Natural killer cell treated with Interleukin-12 subunit alpha and Interleukin-12 subunit beta and Interleukin-15 and Interleukin-18, amount 100 ng/mL, for 72 hours (primary cell): ENCODE data around the gene HPS3. TPM values are rescaled to one million over a fixed set of nuclear protein-coding genes. Genes with fewer than 3 reads are reported as not detected.

ENCODE experiments used
- ATAC-seq, 2 donors: fragments of 150-1000 bp; cut with Tn5 transposase in 1 of 2; sonication (Bioruptor Pico), chemical (Tn5 transposase) in 1 of 2; 2 replicates each; pipeline ENCODE4 v1.10.0; 2021
- DNase-seq: peaks from one replicate; pipeline ENCODE4 v3.0.0; 2022; ENCODE audit warnings: low spot score
- H3K27ac Mint-ChIP-seq, 2 donors: 1 replicate in 1 of 2; 2 replicates in 1 of 2; pipeline ENCODE4 v1.8.0; 2022; ENCODE audit warnings: mixed read lengths in 2 of 2, mild to moderate bottlenecking in 1 of 2, moderate library complexity in 1 of 2
- H3K27me3 Mint-ChIP-seq, 2 donors: 1 replicate in 1 of 2; 2 replicates in 1 of 2; pipeline ENCODE4 v1.8.0; 2022; ENCODE audit warnings: mixed read lengths in 2 of 2
- H3K36me3 Mint-ChIP-seq: one replicate; pipeline ENCODE4 v1.8.0; 2022; ENCODE audit warnings: mixed read lengths
- H3K4me1 Mint-ChIP-seq, 2 donors: 1 replicate in 1 of 2; 2 replicates in 1 of 2; pipeline ENCODE4 v1.8.0; 2022; ENCODE audit warnings: low read depth in 2 of 2, mixed read lengths in 2 of 2, mild to moderate bottlenecking in 1 of 2
- H3K4me3 Mint-ChIP-seq: one replicate; pipeline ENCODE4 v1.8.0; 2022; ENCODE audit warnings: mixed read lengths
- H3K9me3 Mint-ChIP-seq: 2 replicates; pipeline ENCODE4 v1.8.0; 2022; ENCODE audit warnings: mixed read lengths
- total RNA-seq, 2 donors: library from RNA; stranded (reverse); gene quantifications; one replicate each; pipeline ENCODE4 v1.2.3, GENCODE V29; 2022

HPS3 gene
- total RNA-seq, 2 donors from 2014 or later: 15.1 to 27.8 TPM

DNA sequence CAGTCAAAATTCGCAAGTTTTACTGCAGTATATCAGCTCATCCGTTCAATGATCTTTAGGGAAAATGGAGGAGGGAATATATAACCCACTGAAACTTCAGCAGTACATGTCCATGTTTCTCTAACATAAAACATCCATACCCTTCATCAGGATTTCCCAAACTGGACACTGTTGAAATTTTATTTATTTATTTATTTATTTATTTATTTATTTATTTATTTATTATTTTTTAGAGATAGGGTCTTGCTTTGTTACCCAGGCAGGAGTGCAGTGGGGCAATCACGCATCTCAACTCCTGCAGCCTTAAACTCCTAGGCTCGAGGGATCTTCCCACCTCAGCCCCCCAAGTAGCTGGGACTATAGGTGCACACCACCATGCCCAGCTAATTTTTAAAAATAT is 28.3 kb upstream of the HPS3 start:
- Mint-ChIP-seq H3K4me3 (no peak overlapping the region), H3K27ac (no peak overlapping the region), H3K9me3 (no peaks in the 10 kb centered on the region), H3K36me3 (no peaks in the 10 kb centered on the region), H3K4me1 (no peaks in the 10 kb centered on the region), H3K27me3 (peaks cover 7 to 14% of the 10 kb centered on the region in 2 donors)
- DNase-seq: no peak
- ATAC-seq: no peak

DNA sequence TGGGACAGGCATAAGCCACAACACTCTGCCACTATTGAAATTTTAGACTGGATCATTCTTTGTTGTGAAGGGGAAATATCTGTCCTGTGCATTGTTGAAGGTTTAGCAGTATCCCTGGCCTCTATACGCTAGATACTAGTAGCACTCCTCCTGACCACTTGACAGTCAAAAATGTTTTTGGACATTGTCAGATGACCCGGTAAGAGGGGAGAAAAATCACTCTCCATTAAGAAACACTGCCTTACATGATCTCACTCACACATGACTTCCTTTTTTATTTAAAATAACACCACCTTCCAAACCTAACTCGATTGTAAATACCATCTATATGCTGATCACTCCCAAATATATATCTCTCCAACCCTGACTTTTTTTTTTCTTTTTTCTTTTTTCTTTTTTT is 27.8 kb upstream of the HPS3 start:
- Mint-ChIP-seq H3K27ac (no peak overlapping the region), H3K36me3 (no peaks in the 10 kb centered on the region), H3K4me1 (no peaks in the 10 kb centered on the region), H3K4me3 (no peak overlapping the region), H3K9me3 (no peaks in the 10 kb centered on the region), H3K27me3 (peaks cover 7 to 14% of the 10 kb centered on the region in 2 donors)
- DNase-seq: no peak
- ATAC-seq: no peak

- ATAC-seq (no peak), DNase-seq (no peak)
- no peaks in the 10 kb centered on the region for H3K4me1 Mint-ChIP-seq
- peaks cover 7 to 14% of the 10 kb centered on the region in 2 donors for H3K27me3 Mint-ChIP-seq
- no peak overlapping the region for H3K4me3 Mint-ChIP-seq
- no peaks in the 10 kb centered on the region for H3K36me3 Mint-ChIP-seq
- no peaks in the 10 kb centered on the region for H3K9me3 Mint-ChIP-seq
- H3K27ac Mint-ChIP-seq: no peak overlapping the region
These were observed 25.0 kb upstream of the HPS3 start for GRCh38 chr3:149104484-149104883.

DNA sequence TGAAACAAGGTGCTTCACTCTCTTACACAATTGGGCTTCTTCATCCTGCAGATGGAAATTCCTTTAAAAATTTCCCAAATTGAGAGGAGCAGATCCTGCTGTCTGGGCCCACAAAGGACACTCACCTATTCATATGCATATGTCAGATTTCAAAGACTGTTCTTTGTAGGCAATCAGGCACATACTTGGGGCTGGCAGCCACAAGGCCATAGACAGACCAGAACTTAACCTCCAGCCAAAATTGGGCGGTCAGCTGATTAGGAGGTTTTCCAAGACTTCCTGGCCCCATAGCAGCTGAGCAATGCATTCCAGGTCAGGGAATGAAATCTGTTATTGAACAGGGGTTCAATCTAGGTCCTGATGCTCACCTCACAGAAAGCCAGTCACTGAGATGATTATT is 15.0 kb upstream of the HPS3 start:
- Mint-ChIP-seq H3K9me3 (no peaks in the 10 kb centered on the region), H3K4me3 (no peak overlapping the region), H3K36me3 (no peaks in the 10 kb centered on the region), H3K27me3 (peaks cover 0 to 3% of the 10 kb centered on the region in 2 donors), H3K27ac (no peak overlapping the region), H3K4me1 (no peaks in the 10 kb centered on the region)
- no peak for DNase-seq
- no peak for ATAC-seq

GRCh38 chr3:149115114-149115513 is 14.3 kb upstream of the HPS3 start:
- DNase-seq: no peak
- no peaks in the 10 kb centered on the region for H3K4me1 Mint-ChIP-seq
- no peak for ATAC-seq
- H3K4me3 Mint-ChIP-seq: no peak overlapping the region
- peaks cover 0 to 3% of the 10 kb centered on the region in 2 donors for H3K27me3 Mint-ChIP-seq
- no peak overlapping the region for H3K27ac Mint-ChIP-seq
- no peaks in the 10 kb centered on the region for H3K36me3 Mint-ChIP-seq
- no peaks in the 10 kb centered on the region for H3K9me3 Mint-ChIP-seq

DNA sequence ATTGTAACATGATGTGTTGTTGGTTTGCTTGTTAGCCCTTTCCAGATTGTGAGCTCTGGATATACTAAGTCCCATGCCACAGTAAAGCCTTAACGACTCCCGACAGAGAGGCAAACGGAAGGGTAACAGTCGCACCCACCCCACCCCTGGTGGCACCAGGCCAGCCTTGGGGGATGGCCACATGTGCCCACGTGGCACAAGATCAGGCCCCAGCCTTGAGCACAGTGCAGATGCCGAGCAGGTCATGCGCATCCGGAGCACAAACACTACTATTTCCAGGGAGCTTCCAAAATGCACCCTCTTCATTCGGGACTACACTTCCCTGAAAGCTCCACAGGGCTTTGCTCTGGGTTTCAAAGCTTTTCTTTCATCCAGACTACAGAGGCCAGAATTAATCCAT is 10.7 kb upstream of the HPS3 start:
- Mint-ChIP-seq H3K4me3 (no peak overlapping the region), H3K27me3 (no peaks in the 10 kb centered on the region)

GRCh38 chr3:149119466-149119865 is 10.0 kb upstream of the HPS3 start:
- ATAC-seq (no peak), DNase-seq (no peak)
- no peaks in the 10 kb centered on the region for H3K27me3 Mint-ChIP-seq
- peaks cover 0 to 5% of the 10 kb centered on the region in 2 donors for H3K4me1 Mint-ChIP-seq
- H3K4me3 Mint-ChIP-seq: no peak overlapping the region
- H3K27ac Mint-ChIP-seq: peak overlapping the region in 1 of 2 donors; percentile 7
- H3K9me3 Mint-ChIP-seq: no peaks in the 10 kb centered on the region
- H3K36me3 Mint-ChIP-seq: no peaks in the 10 kb centered on the region

More for the DNA sequence above, 10.7 kb upstream of the HPS3 start:
- H3K4me1 Mint-ChIP-seq: peaks cover 0 to 5% of the 10 kb centered on the region in 2 donors
- no peak for ATAC-seq
- no peaks in the 10 kb centered on the region for H3K9me3 Mint-ChIP-seq
- no peak overlapping the region for H3K27ac Mint-ChIP-seq
- H3K36me3 Mint-ChIP-seq: no peaks in the 10 kb centered on the region
- no peak for DNase-seq

DNA sequence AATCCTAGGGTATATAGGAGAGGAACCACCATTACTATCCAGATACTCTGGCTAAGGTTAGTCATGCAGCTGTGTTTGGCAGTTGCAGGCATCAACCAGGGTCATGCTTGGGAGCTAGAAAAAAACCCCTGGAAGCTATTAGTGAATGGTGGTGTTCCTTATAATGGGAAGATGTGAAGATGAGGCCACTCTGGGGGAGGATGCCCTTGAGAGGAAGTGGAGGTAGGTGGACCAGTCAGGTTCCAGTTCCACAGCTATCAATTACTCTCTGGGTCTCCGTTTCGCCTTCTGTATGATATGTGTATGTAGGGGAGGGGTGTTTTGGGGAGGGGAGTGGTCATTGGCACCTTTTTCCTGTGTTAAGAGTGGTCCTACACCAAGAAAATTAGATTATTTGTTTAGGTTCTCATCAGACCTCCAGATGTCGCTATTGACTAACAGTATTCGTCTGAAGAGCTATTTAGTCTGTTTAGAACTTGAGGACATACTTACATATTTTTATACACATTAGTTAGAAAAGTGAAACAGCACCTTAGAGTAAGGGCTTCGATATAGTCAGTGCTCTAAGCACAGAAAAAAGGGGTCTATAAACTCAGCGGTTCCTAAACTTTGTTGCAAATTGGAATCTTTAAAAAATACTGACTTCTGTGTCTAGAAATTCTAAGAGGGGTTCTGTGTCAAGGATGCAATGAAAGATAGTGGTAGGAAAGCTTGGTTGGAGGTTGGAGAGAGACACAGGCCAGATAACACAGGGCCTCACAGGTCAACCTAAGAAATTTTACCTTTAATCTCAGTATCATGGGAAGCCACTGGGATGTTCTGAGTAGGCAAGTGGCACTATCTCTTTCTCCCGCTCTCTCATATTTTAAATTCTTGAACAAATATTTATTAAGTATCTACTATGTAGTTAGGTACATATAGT is 9.1 kb upstream of the HPS3 start:
- H3K4me1 Mint-ChIP-seq: peaks cover 0 to 5% of the 10 kb centered on the region in 2 donors
- DNase-seq: no peak
- H3K27ac Mint-ChIP-seq: peak overlapping the region in 1 of 2 donors; percentile 58

DNA sequence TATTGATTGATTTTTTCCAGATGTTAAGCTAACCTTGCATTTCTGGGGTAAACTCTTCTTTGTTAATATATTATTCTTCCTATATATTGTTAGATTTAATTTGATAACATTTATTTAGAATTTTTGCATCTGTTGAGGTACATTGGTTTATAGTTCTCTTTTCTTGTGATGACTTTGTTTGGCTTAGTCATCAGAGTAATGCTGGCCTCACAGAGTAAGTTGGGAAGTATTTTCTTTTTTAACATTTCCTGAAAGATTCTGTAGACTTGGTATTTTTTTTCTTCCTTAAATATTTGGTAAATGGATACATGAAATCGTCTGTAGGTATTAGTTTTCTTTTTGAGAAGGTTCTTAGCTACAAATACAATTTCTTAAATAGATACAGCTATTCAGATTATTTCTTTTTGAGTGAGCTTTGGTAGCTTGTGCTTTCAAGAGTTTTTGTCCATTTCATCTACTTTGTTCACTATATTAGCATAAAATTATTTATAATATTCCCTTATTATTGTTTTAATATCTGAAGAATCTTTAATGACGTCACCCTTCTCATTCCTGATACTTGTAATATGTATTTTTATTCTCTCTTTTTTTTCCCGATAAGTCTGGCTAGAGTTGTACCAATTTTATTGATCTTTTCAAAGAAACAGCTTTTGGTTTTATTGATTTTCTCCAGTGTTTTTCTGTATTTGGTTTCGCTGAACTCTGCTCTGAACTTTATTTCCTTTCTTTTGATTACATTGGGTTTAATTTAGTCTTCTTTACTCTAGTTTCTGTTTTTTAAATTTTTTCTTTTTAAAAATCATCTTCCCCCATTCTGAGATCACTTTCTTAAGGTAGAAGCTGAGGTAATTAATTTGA is 6.5 kb upstream of the HPS3 start:
- no peaks in the 10 kb centered on the region for H3K27me3 Mint-ChIP-seq
- no peak overlapping the region for H3K4me3 Mint-ChIP-seq
- H3K27ac Mint-ChIP-seq: no peak overlapping the region
- ATAC-seq (no peak), DNase-seq (no peak)
- H3K9me3 Mint-ChIP-seq: no peaks in the 10 kb centered on the region
- peaks cover 0 to 5% of the 10 kb centered on the region in 2 donors for H3K4me1 Mint-ChIP-seq
- no peaks in the 10 kb centered on the region for H3K36me3 Mint-ChIP-seq

More for the DNA sequence above, 9.1 kb upstream of the HPS3 start:
- no peaks in the 10 kb centered on the region for H3K9me3 Mint-ChIP-seq
- H3K27me3 Mint-ChIP-seq: no peaks in the 10 kb centered on the region
- H3K4me3 Mint-ChIP-seq: no peak overlapping the region
- no peaks in the 10 kb centered on the region for H3K36me3 Mint-ChIP-seq
- ATAC-seq: peak; percentile 58 to 80

DNA sequence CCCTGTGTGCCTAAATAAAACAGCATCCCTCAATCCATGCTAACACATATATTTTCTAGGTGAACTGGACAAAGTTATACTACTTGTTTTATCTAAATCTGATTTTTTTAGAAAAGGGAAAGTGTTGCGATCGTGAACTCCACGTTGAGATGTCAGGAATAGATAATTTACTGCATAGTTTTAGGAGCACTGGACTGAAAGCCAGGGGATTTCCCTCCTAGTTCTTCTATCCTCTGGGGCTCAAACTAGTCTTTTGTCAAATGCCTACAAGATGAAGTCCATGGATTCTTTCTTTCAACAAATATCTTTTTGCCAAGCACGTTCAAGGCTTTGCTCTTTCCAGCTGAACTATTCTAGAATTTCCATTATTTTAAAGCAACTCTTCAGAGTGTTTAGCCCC is 617 bp upstream of the HPS3 start:
- H3K36me3 Mint-ChIP-seq: peaks cover 5% of the 10 kb centered on the region
- H3K4me3 Mint-ChIP-seq: peak overlapping the region; percentile 97
- no peaks in the 10 kb centered on the region for H3K27me3 Mint-ChIP-seq
- peak overlapping the region; percentile 82 to 91 for H3K27ac Mint-ChIP-seq
- ATAC-seq (no peak), DNase-seq (no peak)
- peaks cover 29 to 34% of the 10 kb centered on the region in 2 donors for H3K4me1 Mint-ChIP-seq
- H3K9me3 Mint-ChIP-seq: no peaks in the 10 kb centered on the region

- H3K36me3 Mint-ChIP-seq: peaks cover 5% of the 10 kb centered on the region
- H3K4me3 Mint-ChIP-seq: peak overlapping the region; percentile 97
- no peaks in the 10 kb centered on the region for H3K27me3 Mint-ChIP-seq
- peak overlapping the region; percentile 56 to 96 for H3K27ac Mint-ChIP-seq
- ATAC-seq (no peak), DNase-seq (no peak)
- H3K9me3 Mint-ChIP-seq: no peaks in the 10 kb centered on the region
- peaks cover 34 to 35% of the 10 kb centered on the region in 2 donors for H3K4me1 Mint-ChIP-seq
These were observed 2.2 kb downstream of the HPS3 start for GRCh38 chr3:149131589-149131988.

DNA sequence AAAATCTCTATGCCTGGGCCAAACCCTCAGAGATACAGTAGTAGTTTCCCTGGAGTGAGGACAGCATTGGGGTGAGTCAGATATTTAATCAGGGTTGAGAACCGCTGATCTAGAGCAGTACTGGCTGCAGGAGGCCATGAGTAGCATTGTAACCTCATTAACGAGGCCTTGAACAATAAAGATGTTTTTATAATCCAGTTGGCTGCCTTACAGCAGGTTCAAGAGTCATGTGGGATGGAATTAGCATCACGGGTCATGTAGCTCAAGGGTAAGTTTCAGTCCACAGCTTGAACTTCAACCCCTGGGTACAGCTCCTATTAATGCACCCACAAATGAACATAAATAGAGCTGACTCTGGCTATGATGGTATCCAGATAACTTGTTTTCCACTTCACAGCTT is 5.1 kb downstream of the HPS3 start:
- H3K4me3 Mint-ChIP-seq: no peak overlapping the region
- H3K4me1 Mint-ChIP-seq: peaks cover 28 to 34% of the 10 kb centered on the region in 2 donors
- peak overlapping the region in 1 of 2 donors; percentile 42 for H3K27ac Mint-ChIP-seq
- no peaks in the 10 kb centered on the region for H3K9me3 Mint-ChIP-seq
- H3K27me3 Mint-ChIP-seq: no peaks in the 10 kb centered on the region
- no peak for DNase-seq
- H3K36me3 Mint-ChIP-seq: peaks cover 5% of the 10 kb centered on the region
- no peak for ATAC-seq

GRCh38 chr3:149142682-149143081 is 13.2 kb downstream of the HPS3 start:
- Mint-ChIP-seq H3K4me1 (peaks cover 0 to 14% of the 10 kb centered on the region in 2 donors), H3K4me3 (no peak overlapping the region), H3K27me3 (no peaks in the 10 kb centered on the region), H3K36me3 (peaks cover 6% of the 10 kb centered on the region), H3K27ac (no peak overlapping the region), H3K9me3 (no peaks in the 10 kb centered on the region)
- no peak for ATAC-seq
- DNase-seq: no peak

DNA sequence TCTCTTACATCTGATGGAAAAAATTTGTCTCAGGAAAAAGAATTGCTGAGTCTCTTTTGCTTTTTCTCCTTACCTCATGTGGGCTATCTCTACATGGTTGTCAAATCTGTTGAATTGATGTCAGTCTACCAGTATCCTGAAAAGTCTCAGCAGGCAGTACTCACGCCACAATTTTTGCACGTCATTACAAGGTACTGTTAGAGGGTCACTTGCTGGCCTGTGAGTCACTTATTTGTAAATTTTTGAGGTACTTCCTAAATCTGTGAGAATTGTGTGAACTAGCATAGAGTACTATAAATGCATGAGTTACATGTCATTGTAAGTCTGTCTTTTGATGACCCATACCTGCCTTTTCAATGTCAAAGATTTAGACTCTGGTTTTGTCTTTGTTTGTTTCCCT is 15.9 kb downstream of the HPS3 start:
- H3K36me3 Mint-ChIP-seq: peaks cover 6% of the 10 kb centered on the region
- no peak for DNase-seq
- H3K4me3 Mint-ChIP-seq: no peak overlapping the region
- peak overlapping the region in 1 of 2 donors; percentile 26 for H3K27ac Mint-ChIP-seq
- no peak for ATAC-seq
- no peaks in the 10 kb centered on the region for H3K9me3 Mint-ChIP-seq
- peaks cover 0 to 11% of the 10 kb centered on the region in 2 donors for H3K4me1 Mint-ChIP-seq
- H3K27me3 Mint-ChIP-seq: no peaks in the 10 kb centered on the region
